Right forelimb (tissue), 1 donor: ENCODE data around the gene PRPSAP2.
"Not testable (repeated sequence)": the region's sequence is repeated elsewhere in the genome, so short reads cannot be mapped to it uniquely, and the experiment has no call there.

Experiments used
- DNase-seq: peaks from one replicate; pipeline ENCODE4 v3.0.0-alpha.2; 2018

Gene PRPSAP2

GRCh38 chr17:18947866-18948265, 89.9 kb downstream of the PRPSAP2 start:
- DNase-seq: no peak

GRCh38 chr17:18948476-18949006, 90.6 kb downstream of the PRPSAP2 start:
- DNase-seq: no peak

- DNase-seq: no peak
These were observed 91.6 kb downstream of the PRPSAP2 start for GRCh38 chr17:18949566-18949965.

GRCh38 chr17:18950346-18950745, 92.4 kb downstream of the PRPSAP2 start:
- no peak for DNase-seq

GRCh38 chr17:18950944-18951905, 93.3 kb downstream of the PRPSAP2 start:
- DNase-seq: no peak

GRCh38 chr17:18951941-18952842, 94.3 kb downstream of the PRPSAP2 start, which contains the start of gene SLC5A10:
SLC5A10 (plus strand) TSS chr17:18952165; CDS start chr17:18952206, 41 bp downstream.
- no peak for DNase-seq

GRCh38 chr17:18953231-18953728, 95.3 kb downstream of the PRPSAP2 start:
- no peak for DNase-seq

- DNase-seq: no peak
These were observed 96.4 kb downstream of the PRPSAP2 start for GRCh38 chr17:18954321-18954720.

- no peak for DNase-seq
These were observed 97.1 kb downstream of the PRPSAP2 start for GRCh38 chr17:18955009-18955408.

- DNase-seq: not testable (repeated sequence)
These were observed 98.1 kb downstream of the PRPSAP2 start for GRCh38 chr17:18956021-18956420.

GRCh38 chr17:18956581-18956980, 98.7 kb downstream of the PRPSAP2 start:
- DNase-seq: no peak

- no peak for DNase-seq
These were observed 99.9 kb downstream of the PRPSAP2 start for GRCh38 chr17:18957831-18958230.

- no peak for DNase-seq
These were observed 100.7 kb downstream of the PRPSAP2 start for GRCh38 chr17:18958611-18959010.

GRCh38 chr17:18959071-18959844, 101.3 kb downstream of the PRPSAP2 start:
- DNase-seq: no peak

GRCh38 chr17:18959845-18960240, 101.9 kb downstream of the PRPSAP2 start:
- DNase-seq: no peak

GRCh38 chr17:18960241-18960665, 102.3 kb downstream of the PRPSAP2 start:
- no peak for DNase-seq

- peak; percentile 85 for DNase-seq
These were observed 103.0 kb downstream of the PRPSAP2 start for GRCh38 chr17:18960803-18961511.

GRCh38 chr17:18961634-18962493, 103.9 kb downstream of the PRPSAP2 start:
- no peak for DNase-seq

GRCh38 chr17:18962494-18962815, 104.5 kb downstream of the PRPSAP2 start:
- no peak for DNase-seq
